Lung (tissue), 12 donors: ENCODE results near the gene NACC2. TPM values are rescaled to one million over a fixed set of nuclear protein-coding genes. Genes with fewer than 3 reads are reported as not detected.
A peak's percentile ranks its signal among the peaks of the same experiment; 100 is the strongest.

Experiments
- ATAC-seq: fragments of 200-7000 bp; cut with Tn5 transposase; one replicate; pipeline ENCODE4 v1.9.1; 2020; ENCODE audit warnings: moderate number of reproducible peaks; ENCODE audit not compliant: insufficient read depth, low FRiP score
- DNase-seq, 3 donors: peaks; one replicate each; pipeline ENCODE4 v3.0.0-alpha.2; 2013 to 2017
- H3K27ac ChIP-seq, 2 donors: one replicate each; pipeline ENCODE4 v1.5.1; 2013; ENCODE audit warnings: mild to moderate bottlenecking in 2 of 2, moderate library complexity in 2 of 2, control low read depth in 1 of 2, inconsistent platforms in 1 of 2, low read depth in 1 of 2, low read length in 1 of 2
- H3K27me3 ChIP-seq, 3 donors: one replicate each; pipeline ENCODE4 v1.5.1; 2013; ENCODE audit warnings: low read length in 2 of 3; ENCODE audit not compliant: control insufficient read depth in 3 of 3, insufficient read depth in 3 of 3
- H3K36me3 ChIP-seq, 4 donors: one replicate each; pipeline ENCODE4 v1.5.1; 2013; ENCODE audit warnings: low read length in 4 of 4, mild to moderate bottlenecking in 1 of 4, moderate library complexity in 1 of 4; ENCODE audit not compliant: control insufficient read depth in 4 of 4, insufficient read depth in 4 of 4
- H3K4me1 ChIP-seq, 5 donors: one replicate each; pipeline ENCODE4 v1.5.1; 2013; ENCODE audit warnings: low read length in 5 of 5, mild to moderate bottlenecking in 2 of 5, moderate library complexity in 1 of 5; ENCODE audit not compliant: control insufficient read depth in 5 of 5, insufficient read depth in 5 of 5
- H3K4me3 ChIP-seq: one replicate; pipeline ENCODE4 v1.5.1; 2013; ENCODE audit warnings: mild to moderate bottlenecking, control low read depth, moderate library complexity
- H3K9ac ChIP-seq, 2 donors: one replicate each; pipeline ENCODE4 v1.5.1; 2013; ENCODE audit warnings: low read length in 2 of 2, control low read depth in 1 of 2; ENCODE audit not compliant: insufficient read depth in 1 of 2
- H3K9me3 ChIP-seq, 4 donors: one replicate each; pipeline ENCODE4 v1.5.1; 2013; ENCODE audit warnings: low read length in 3 of 4, mild to moderate bottlenecking in 1 of 4, moderate library complexity in 1 of 4; ENCODE audit not compliant: control insufficient read depth in 4 of 4, insufficient read depth in 3 of 4
- WGBS, 2 donors: extraction: QIAGEN DNeasy Blood & Tissue Kit; methylation state at CpG; one replicate each; pipeline ENCODE4 v1.1.7; 2013; 5-methylcytosine and 5-hydroxymethylcytosine counted together
- polyA plus RNA-seq, 2 donors: library from polyadenylated mRNA; stranded (reverse); fragments of 200-250 nt; gene quantifications; one replicate each; pipeline ENCODE4 v1.2.1, GENCODE V29; 2013
- total RNA-seq, 2 donors: library from RNA; depleted of rRNA in 1 of 2; stranded (reverse); fragments of >200 nt in 1 of 2; gene quantifications; one replicate each; pipeline ENCODE4 v1.2.1, GENCODE V29; 2014 to 2021
- TF ChIP-seq, protein P1 (sequence below): IDR thresholded peaks from 2 replicates; pipeline ENCODE4 v1.5.1; 2012; ENCODE audit warnings: mild to moderate bottlenecking; ENCODE audit errors: control extremely low read depth, extremely low read depth
- donor health status: control.
- donor health status: control.
- donor health status: Bipolar disorder and iron deficiency.
- donor health status: healthy.
- donor health status: DM: yes; HTN: yes; CAD: no.

Gene NACC2
- total and polyA plus RNA-seq, 4 donors = 5.9 to 32.7 (median 10.5) TPM

DNA sequence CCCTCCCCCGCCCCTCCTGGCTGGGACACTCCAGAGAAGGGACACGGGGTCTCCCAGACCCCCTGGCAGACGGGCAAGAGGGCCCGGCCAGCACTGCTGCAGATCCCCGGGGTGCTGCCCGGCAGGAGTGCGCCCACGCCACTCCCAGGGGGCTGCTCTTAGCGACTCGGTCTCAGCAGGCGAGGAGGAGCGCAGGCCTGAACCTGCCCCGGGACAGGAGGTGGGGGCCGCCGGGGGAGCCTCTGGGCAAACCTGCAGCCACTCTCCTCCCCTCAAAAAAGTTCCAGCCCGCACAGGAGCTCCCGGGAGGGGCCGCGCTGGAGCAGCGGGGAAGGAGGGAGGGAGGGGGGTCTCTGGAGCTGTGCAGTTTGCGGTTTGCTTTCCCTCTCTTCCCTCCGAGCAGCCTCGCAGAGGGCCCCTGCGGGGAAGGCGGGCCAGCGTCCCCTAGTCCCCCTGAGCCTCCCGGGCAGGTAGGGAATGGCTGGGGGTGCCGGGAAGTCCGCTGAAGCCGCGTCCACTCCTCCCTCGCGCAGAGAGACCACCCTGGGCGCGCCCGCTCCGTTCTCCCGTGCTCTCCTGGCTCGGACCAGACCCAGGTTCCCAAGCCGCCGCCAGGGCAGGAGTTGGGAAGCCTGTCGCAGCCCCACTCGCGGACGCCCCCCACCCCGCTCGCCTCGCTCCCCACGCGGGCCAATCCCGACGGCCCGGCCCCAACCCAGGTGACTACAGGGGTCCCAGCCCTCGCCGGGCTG is 44.2 kb downstream of the NACC2 start:
- peak overlapping the region in 1 of 2 donors; percentile 7 for H3K27ac ChIP-seq
- no peak for ATAC-seq
- DNase-seq = peak; percentile 43 to 49 (median 44)

DNA sequence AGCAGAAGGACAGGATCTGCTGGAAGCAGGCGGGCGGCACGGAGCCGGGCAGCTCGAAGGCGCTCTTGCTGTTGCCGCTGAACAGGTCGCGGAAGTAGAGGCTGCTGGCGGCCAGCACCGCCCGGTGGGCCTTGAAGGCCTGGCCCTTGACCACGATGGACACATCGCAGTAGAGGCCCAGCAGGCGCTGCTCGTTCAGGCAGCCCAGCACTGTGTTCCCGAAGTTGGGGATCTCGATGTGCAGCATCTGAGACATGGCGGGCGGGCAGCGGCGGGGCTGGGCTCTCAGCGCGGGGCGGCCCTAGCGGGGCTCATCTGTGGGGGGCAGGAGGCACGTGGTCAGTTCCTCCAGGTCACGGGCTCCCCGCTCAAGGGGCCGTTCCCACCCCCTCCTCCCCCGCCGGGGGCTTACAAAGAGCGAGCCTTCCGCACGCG is 44.8 kb downstream of the NACC2 start:
- Histone ChIP-seq H3K4me3 (no peak overlapping the region), H3K9me3 (no peaks in the 10 kb centered on the region), H3K36me3 (peaks cover 0 to 26% (median 2%) of the 10 kb centered on the region in 4 donors), H3K27ac (no peak overlapping the region), H3K9ac (no peak overlapping the region), H3K4me1 (peaks cover 0 to 34% (median 21%) of the 10 kb centered on the region in 5 donors), H3K27me3 (no peaks in the 10 kb centered on the region)
- TF ChIP-seq, protein P1, sequence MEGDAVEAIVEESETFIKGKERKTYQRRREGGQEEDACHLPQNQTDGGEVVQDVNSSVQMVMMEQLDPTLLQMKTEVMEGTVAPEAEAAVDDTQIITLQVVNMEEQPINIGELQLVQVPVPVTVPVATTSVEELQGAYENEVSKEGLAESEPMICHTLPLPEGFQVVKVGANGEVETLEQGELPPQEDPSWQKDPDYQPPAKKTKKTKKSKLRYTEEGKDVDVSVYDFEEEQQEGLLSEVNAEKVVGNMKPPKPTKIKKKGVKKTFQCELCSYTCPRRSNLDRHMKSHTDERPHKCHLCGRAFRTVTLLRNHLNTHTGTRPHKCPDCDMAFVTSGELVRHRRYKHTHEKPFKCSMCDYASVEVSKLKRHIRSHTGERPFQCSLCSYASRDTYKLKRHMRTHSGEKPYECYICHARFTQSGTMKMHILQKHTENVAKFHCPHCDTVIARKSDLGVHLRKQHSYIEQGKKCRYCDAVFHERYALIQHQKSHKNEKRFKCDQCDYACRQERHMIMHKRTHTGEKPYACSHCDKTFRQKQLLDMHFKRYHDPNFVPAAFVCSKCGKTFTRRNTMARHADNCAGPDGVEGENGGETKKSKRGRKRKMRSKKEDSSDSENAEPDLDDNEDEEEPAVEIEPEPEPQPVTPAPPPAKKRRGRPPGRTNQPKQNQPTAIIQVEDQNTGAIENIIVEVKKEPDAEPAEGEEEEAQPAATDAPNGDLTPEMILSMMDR = no peak
- 75 to 78% methylated on average over 36 of the region's 36 CpGs for WGBS, 2 donors
- ATAC-seq (no peak), DNase-seq (peak in 1 of 3 donors; percentile 18)

More for the DNA sequence above, 44.2 kb downstream of the NACC2 start:
- WGBS, 2 donors = 14 to 19% methylated on average over 43 to 55 of the region's 55 CpGs
- Histone ChIP-seq H3K4me3 (no peak overlapping the region), H3K36me3 (peaks cover 0 to 26% (median 2%) of the 10 kb centered on the region in 4 donors), H3K27me3 (no peaks in the 10 kb centered on the region), H3K9me3 (no peaks in the 10 kb centered on the region), H3K9ac (no peak overlapping the region), H3K4me1 (peaks cover 0 to 34% (median 25%) of the 10 kb centered on the region in 5 donors)
- TF ChIP-seq, protein P1 = no peak

DNA sequence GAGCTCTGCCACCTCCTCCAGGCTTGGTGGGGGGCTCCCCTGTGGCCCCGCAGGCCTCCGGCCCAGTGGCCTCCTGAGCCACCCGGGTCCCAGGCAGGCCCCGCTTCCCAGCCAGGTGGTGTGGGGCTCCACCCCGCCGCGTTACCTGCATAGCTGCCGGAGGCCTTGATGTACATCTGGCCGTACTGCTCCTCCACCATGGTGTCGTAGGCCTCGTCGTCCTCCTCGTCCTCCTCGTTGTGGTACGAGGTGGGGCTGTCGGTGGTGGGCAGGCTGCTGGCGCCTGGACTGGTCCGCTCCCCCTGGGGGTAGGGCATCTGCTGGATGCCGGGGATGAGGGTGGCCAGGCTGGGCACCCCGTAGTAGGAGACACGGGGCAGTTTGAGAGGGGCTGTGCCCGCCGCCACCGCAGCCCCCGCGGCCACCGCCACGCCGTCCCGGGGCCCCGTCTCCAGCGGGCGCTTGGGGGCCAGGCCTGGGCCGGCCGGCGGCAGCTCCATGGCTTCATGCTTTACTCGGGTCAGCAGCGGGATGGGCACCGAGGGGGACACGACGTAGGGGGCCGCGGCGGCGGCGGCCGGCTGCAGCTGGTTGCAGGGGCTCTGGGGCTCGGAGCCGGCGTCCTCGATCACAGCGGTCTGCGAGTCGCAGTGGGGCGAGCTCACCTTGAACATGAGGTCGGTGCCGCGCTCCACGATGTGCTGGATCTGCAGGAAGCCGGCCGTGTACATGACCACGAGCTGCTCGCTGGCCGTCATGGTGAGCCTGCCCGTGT is 45.4 kb downstream of the NACC2 start:
- H3K4me1 ChIP-seq = peaks cover 0 to 34% (median 21%) of the 10 kb centered on the region in 5 donors
- H3K9me3 ChIP-seq = no peaks in the 10 kb centered on the region
- no peaks in the 10 kb centered on the region for H3K27me3 ChIP-seq
- peaks cover 0 to 27% (median 2%) of the 10 kb centered on the region in 4 donors for H3K36me3 ChIP-seq
- TF ChIP-seq, protein P1 = no peak
- H3K9ac ChIP-seq = no peak overlapping the region
- 96% methylated on average over 56 to 65 of the region's 65 CpGs for WGBS, 2 donors
- ATAC-seq (no peak), DNase-seq (no peak)
- H3K27ac ChIP-seq = no peak overlapping the region
- no peak overlapping the region for H3K4me3 ChIP-seq
